Chondrocyte (in vitro differentiated cells): ENCODE data around the gene RBM17. TPM values are rescaled to one million over a fixed set of nuclear protein-coding genes. Genes with fewer than 3 reads are reported as not detected.

Experiments
- DNase-seq: peaks from one replicate; pipeline ENCODE4 v3.0.0; 2021; ENCODE audit warnings: mixed read lengths, low spot score
- H3K27ac Mint-ChIP-seq: one replicate; pipeline ENCODE4 v1.8.0; 2021; ENCODE audit warnings: mild to moderate bottlenecking, moderate library complexity, mixed read lengths; ENCODE audit not compliant: unreplicated experiment
- H3K27me3 Mint-ChIP-seq: 2 replicates; pipeline ENCODE4 v1.8.0; 2021; ENCODE audit warnings: low read depth, mixed read lengths
- H3K36me3 Mint-ChIP-seq: 2 replicates; pipeline ENCODE4 v1.8.0; 2021; ENCODE audit warnings: low read depth, mixed read lengths
- H3K4me1 Mint-ChIP-seq: 2 replicates; pipeline ENCODE4 v1.8.0; 2021; ENCODE audit warnings: low read depth, mild to moderate bottlenecking, mixed read lengths
- H3K4me3 Mint-ChIP-seq: one replicate; pipeline ENCODE4 v1.8.0; 2021; ENCODE audit warnings: mild to moderate bottlenecking, moderate library complexity, mixed read lengths; ENCODE audit not compliant: unreplicated experiment
- H3K9me3 Mint-ChIP-seq: 2 replicates; pipeline ENCODE4 v1.8.0; 2021; ENCODE audit warnings: low read depth, mixed read lengths
- total RNA-seq: library from RNA; stranded (reverse); gene quantifications from 3 replicates; pipeline ENCODE4 v1.2.1, GENCODE V29; 2021
- TF ChIP-seq, protein P1 (sequence below): fragments of 200-600 bp; sonication (generic); IDR thresholded peaks from 2 replicates; pipeline ENCODE4 v1.5.0; 2021; ENCODE audit warnings: antibody characterized with exemption, mild to moderate bottlenecking, moderate library complexity

The RBM17 gene
- total RNA-seq, 1 donor from 2014 or later, result 59.0 TPM

DNA sequence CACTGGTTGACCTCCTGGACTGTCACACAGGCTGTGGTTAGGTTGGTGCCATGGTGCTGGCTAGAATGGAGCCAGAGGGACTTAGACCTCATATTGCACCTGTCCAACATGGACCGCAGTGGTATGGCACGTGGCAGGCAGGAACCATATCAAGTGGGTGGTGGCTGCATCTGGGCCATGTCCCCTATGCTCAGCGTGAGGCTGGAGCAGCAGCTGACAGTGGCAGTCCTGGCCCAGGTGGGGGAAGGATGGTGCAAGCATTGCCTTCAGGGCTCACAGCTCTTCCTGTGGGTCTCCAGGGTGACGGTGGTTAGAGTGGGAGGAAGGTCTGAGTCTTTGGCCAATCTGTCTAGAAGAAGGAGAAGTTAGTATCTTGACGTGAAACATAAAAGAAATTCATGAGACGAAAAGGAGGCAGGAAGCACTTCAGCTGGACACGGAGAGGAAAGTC, 59.4 kb downstream of the RBM17 start:
- no peaks in the 10 kb centered on the region for H3K36me3 Mint-ChIP-seq
- no peaks in the 10 kb centered on the region for H3K9me3 Mint-ChIP-seq
- peaks cover 31% of the 10 kb centered on the region for H3K4me1 Mint-ChIP-seq
- no peak for DNase-seq
- no peak overlapping the region for H3K27ac Mint-ChIP-seq
- no peaks in the 10 kb centered on the region for H3K27me3 Mint-ChIP-seq
- TF ChIP-seq, protein P1, sequence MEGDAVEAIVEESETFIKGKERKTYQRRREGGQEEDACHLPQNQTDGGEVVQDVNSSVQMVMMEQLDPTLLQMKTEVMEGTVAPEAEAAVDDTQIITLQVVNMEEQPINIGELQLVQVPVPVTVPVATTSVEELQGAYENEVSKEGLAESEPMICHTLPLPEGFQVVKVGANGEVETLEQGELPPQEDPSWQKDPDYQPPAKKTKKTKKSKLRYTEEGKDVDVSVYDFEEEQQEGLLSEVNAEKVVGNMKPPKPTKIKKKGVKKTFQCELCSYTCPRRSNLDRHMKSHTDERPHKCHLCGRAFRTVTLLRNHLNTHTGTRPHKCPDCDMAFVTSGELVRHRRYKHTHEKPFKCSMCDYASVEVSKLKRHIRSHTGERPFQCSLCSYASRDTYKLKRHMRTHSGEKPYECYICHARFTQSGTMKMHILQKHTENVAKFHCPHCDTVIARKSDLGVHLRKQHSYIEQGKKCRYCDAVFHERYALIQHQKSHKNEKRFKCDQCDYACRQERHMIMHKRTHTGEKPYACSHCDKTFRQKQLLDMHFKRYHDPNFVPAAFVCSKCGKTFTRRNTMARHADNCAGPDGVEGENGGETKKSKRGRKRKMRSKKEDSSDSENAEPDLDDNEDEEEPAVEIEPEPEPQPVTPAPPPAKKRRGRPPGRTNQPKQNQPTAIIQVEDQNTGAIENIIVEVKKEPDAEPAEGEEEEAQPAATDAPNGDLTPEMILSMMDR, result no peak
- no peak overlapping the region for H3K4me3 Mint-ChIP-seq

DNA sequence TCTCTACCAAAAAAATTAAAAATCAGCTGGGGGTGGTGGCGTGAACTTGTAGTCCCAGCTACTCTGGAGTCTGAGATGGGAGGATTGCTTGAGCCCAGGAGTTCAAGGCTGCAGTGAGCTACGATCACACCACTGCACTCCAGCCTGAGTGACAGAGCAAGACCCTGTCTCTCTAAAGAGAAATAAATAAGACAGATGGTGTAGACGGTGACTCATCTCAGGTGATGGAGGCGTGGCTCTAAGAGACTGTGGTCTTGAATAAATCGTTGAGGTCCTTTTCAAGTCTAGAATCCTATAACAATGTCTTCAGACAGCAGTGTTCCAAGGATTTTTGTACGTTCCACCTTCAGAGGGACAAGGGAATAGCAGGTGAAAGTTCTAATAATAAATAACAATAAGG, 60.1 kb downstream of the RBM17 start:
- H3K9me3 Mint-ChIP-seq, result no peaks in the 10 kb centered on the region
- TF ChIP-seq, protein P1, result no peak
- H3K36me3 Mint-ChIP-seq, result no peaks in the 10 kb centered on the region
- no peak overlapping the region for H3K4me3 Mint-ChIP-seq
- H3K4me1 Mint-ChIP-seq, result peaks cover 27% of the 10 kb centered on the region
- H3K27me3 Mint-ChIP-seq, result no peaks in the 10 kb centered on the region
- no peak for DNase-seq
- no peak overlapping the region for H3K27ac Mint-ChIP-seq

DNA sequence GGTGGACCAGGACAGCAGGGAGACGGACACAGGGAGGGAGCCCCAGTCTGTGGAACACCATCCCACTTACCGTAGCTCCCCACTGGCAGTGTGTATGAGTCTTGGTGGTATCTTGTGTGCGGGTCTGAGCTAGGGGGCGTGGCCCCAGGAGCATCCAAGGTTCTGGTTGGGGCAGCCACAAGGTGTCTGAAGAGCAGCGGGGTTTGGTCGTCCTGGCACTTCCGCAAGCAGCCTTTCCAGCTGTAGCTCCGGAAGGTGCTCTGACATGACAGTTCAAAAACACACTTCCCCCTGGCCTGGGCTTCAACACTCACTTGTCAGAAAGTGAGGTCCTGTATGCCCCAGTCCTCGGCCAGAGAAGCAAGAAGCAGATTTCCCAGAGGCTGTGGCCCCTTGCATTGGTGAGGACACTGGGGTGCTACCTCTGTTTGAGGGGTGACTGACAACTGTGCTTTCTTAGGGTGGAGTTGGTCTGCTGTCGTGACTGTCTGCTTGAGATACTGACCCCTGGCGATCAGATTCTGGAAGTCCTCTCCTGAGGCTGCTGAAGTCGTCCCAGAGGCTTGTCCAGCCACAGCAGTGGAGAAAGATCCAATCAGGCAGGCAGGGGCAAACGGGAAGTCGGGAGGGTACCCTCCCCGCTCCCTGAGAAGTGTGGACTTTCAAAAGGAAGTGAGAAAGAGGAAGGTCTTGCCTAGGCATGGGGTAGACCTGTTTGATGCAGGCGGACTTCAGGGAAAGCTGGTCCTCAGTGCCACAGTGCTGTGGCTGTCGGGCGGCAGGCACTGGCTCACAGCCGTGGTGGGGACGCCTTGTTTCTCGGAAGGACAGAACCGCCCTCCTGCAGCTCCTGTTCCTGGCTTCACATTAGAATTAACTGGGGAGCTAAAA, 62.5 kb downstream of the RBM17 start:
- Mint-ChIP-seq H3K27ac (peak overlapping the region; percentile 28), H3K9me3 (no peaks in the 10 kb centered on the region), H3K36me3 (no peaks in the 10 kb centered on the region), H3K4me1 (peaks cover 19% of the 10 kb centered on the region), H3K4me3 (no peak overlapping the region), H3K27me3 (no peaks in the 10 kb centered on the region)
- TF ChIP-seq, protein P1, result peak; percentile 84
- no peak for DNase-seq

DNA sequence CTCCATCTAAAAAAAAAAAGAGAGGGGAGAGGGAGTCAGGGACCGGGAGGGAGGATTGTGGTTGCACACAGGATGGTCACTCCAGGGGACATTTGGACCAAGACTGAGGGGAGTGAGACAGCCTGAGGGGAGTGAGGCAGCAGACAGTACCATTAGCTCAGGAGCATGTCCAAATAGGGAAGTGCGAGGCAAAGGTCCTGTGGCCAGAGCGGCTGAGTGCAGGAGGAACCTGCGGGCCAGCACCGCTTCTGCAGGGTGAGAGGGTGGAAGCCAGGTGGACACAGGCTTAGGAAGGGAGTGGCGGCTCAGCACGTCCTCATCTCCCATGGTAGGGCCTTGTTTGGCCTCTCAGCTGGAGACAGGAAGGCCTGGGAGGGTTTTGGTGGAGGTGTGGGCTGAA, 65.0 kb downstream of the RBM17 start:
- no peak for DNase-seq
- Mint-ChIP-seq H3K4me3 (no peak overlapping the region), H3K27ac (no peak overlapping the region), H3K9me3 (no peaks in the 10 kb centered on the region), H3K27me3 (no peaks in the 10 kb centered on the region), H3K4me1 (peaks cover 17% of the 10 kb centered on the region), H3K36me3 (no peaks in the 10 kb centered on the region)
- TF ChIP-seq, protein P1, result no peak

DNA sequence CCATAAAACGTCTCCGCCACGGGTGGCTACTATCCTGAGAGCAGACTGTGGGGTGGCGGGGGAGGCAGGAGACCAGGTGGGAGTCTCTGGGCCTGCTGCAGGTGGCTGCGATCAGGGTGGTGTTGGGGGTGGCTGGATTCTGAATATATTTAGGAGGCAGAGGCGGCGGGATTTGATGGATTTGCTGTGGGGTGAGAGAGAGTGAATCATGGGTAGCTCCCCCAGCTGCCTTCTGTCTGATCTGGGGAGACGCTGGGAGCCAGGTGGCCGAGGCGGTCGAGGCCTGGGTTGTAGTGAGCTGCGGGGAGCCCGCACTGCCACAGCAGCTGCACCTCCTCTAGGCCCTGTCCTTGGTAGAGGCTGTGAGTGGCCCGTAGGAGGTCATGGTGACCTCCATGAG, 65.7 kb downstream of the RBM17 start:
- Mint-ChIP-seq H3K4me3 (no peak overlapping the region), H3K27me3 (no peaks in the 10 kb centered on the region), H3K36me3 (no peaks in the 10 kb centered on the region), H3K27ac (peak overlapping the region; percentile 41), H3K4me1 (peaks cover 17% of the 10 kb centered on the region), H3K9me3 (no peaks in the 10 kb centered on the region)
- TF ChIP-seq, protein P1, result no peak
- no peak for DNase-seq
